SU-DHL-6 (cell line): ENCODE results near the gene TXNL4B.

ENCODE experiments used
- H2AFZ ChIP-seq: fragments of 200-600 bp; sonication (generic); 2 replicates; pipeline ENCODE4 v1.6.1; 2014; ENCODE audit warnings: low read depth, mild to moderate bottlenecking, moderate library complexity, mixed read lengths, antibody characterized with exemption, low read length; ENCODE audit not compliant: severe bottlenecking
- H3F3A ChIP-seq: fragments of 200-600 bp; shearing (Covaris generic); 2 replicates; pipeline ENCODE4 v1.6.0; 2016; ENCODE audit warnings: antibody characterized with exemption, mild to moderate bottlenecking; ENCODE audit not compliant: insufficient read depth
- H3K27ac ChIP-seq: fragments of 200-600 bp; sonication (generic); 2 replicates; pipeline ENCODE4 v1.5.1; 2016; ENCODE audit warnings: low read depth, mild to moderate bottlenecking, low read length, moderate library complexity, mixed read lengths
- H3K27me3 ChIP-seq: fragments of 200-600 bp; sonication (generic), shearing (Covaris generic); 2 replicates; pipeline ENCODE4 v1.6.0; 2014; ENCODE audit warnings: mild to moderate bottlenecking, low read length
- H3K36me3 ChIP-seq: fragments of 200-600 bp; sonication (generic); 2 replicates; pipeline ENCODE4 v1.6.1; 2014; ENCODE audit warnings: mild to moderate bottlenecking, low read length, mixed read lengths
- H3K4me2 ChIP-seq: fragments of 300-600, 200-600 bp; shearing (Covaris generic), sonication (generic); 2 replicates; pipeline ENCODE4 v1.6.0; 2014; ENCODE audit warnings: low read length, low read depth, mild to moderate bottlenecking; ENCODE audit not compliant: poor library complexity, severe bottlenecking
- H3K4me3 ChIP-seq: fragments of 200-600 bp; sonication (generic); 2 replicates; pipeline ENCODE4 v1.5.1; 2014; ENCODE audit warnings: antibody characterized with exemption, low read length, mild to moderate bottlenecking, mixed read lengths; ENCODE audit not compliant: insufficient read depth, poor library complexity, severe bottlenecking
- H3K79me2 ChIP-seq: fragments of 200-600 bp; sonication (generic); 2 replicates; pipeline ENCODE4 v1.6.1; 2014; ENCODE audit warnings: mild to moderate bottlenecking, low read length, moderate library complexity; ENCODE audit not compliant: insufficient read depth
- H3K9ac ChIP-seq: fragments of 200-600 bp; sonication (generic); 2 replicates; pipeline ENCODE4 v1.7.0; 2014; ENCODE audit warnings: mild to moderate bottlenecking, low read length
- H3K9me2 ChIP-seq: fragments of 200-600 bp; sonication (generic); replicated peaks from 2 replicates; pipeline ENCODE4 v1.6.1; 2014; ENCODE audit warnings: low read length; ENCODE audit not compliant: insufficient read depth
- H3K9me3 ChIP-seq: fragments of 200-600 bp; sonication (generic); 2 replicates; pipeline ENCODE4 v1.6.1; 2014; ENCODE audit warnings: low read length, mixed read lengths; ENCODE audit not compliant: insufficient read depth
- H4K20me1 ChIP-seq: fragments of 200-600 bp; sonication (generic); 2 replicates; pipeline ENCODE4 v1.6.1; 2014; ENCODE audit warnings: low read depth, mild to moderate bottlenecking, antibody characterized with exemption, low read length, moderate library complexity, mixed read lengths
- CTCF ChIP-seq: fragments of 200-600 bp; sonication (generic); IDR thresholded peaks from one replicate; pipeline ENCODE4 v1.5.1; 2017; ENCODE audit warnings: antibody characterized with exemption, mild to moderate bottlenecking, low read length, moderate library complexity; ENCODE audit not compliant: insufficient read depth, poor library complexity, severe bottlenecking
- EZH2phosphoT487 ChIP-seq: fragments of 200-600 bp; sonication (generic), shearing (Covaris generic); conservative IDR thresholded peaks from 2 replicates; pipeline ENCODE4 v1.6.1; 2018; ENCODE audit warnings: mild to moderate bottlenecking, antibody characterized with exemption, low read length, moderate library complexity, mixed read lengths

Gene TXNL4B

GRCh38 chr16:72092832-72093447 is 480 bp downstream of the TXNL4B start:
- Histone ChIP-seq H3K27ac (0 out of 2 replicates have a peak overlapping the region, but pooled peaks have one; percentile 19), H3K27me3 (no peaks in the 10 kb centered on the region), H2AFZ (peak overlapping the region; percentile 80), H3K4me2 (peak overlapping the region; percentile 93), H3K9me2 (no peaks in the 10 kb centered on the region), H3K4me3 (peak overlapping the region; percentile 80), H3K9me3 (no peaks in the 10 kb centered on the region), H3K9ac (peak overlapping the region; percentile 71), H3K79me2 (peaks cover 45% of the 10 kb centered on the region), H3K36me3 (peaks cover 4% of the 10 kb centered on the region; the same call in 1 of the 2 replicates), H3F3A (no peaks in the 10 kb centered on the region), H4K20me1 (no peaks in the 10 kb centered on the region)
- no peak for TF ChIP-seq EZH2phosphoT487
- no peak for TF ChIP-seq CTCF

GRCh38 chr16:72091217-72091616 is 2.2 kb downstream of the TXNL4B start:
- Histone ChIP-seq H3K27me3 (no peaks in the 10 kb centered on the region), H2AFZ (no peak overlapping the region), H3K36me3 (peaks cover 6% of the 10 kb centered on the region; the same call in 1 of the 2 replicates), H3K9me2 (no peaks in the 10 kb centered on the region), H3K9ac (no peak overlapping the region), H3K4me3 (no peak overlapping the region), H3F3A (no peaks in the 10 kb centered on the region), H3K4me2 (peak overlapping the region; percentile 93), H3K9me3 (no peaks in the 10 kb centered on the region), H4K20me1 (no peaks in the 10 kb centered on the region), H3K27ac (no peak overlapping the region), H3K79me2 (peaks cover 45% of the 10 kb centered on the region)
- no peak for TF ChIP-seq EZH2phosphoT487

GRCh38 chr16:72085002-72085401 is 8.4 kb downstream of the TXNL4B start:
- H3K9me2 ChIP-seq, result no peaks in the 10 kb centered on the region
- H3K4me2 ChIP-seq, result no peak overlapping the region
- 0 out of 2 replicates have a peak, but pooled peaks cover 6% of the 10 kb centered on the region for H3K9me3 ChIP-seq
- no peak overlapping the region for H2AFZ ChIP-seq
- H3K27ac ChIP-seq, result no peak overlapping the region
- H4K20me1 ChIP-seq, result no peaks in the 10 kb centered on the region
- H3K27me3 ChIP-seq, result no peaks in the 10 kb centered on the region
- H3K9ac ChIP-seq, result no peak overlapping the region
- H3F3A ChIP-seq, result no peaks in the 10 kb centered on the region
- H3K36me3 ChIP-seq, result peaks cover 18% of the 10 kb centered on the region; the same call in 1 of the 2 replicates
- no peaks in the 10 kb centered on the region for H3K79me2 ChIP-seq
- TF ChIP-seq CTCF (no peak), EZH2phosphoT487 (no peak)
- no peak overlapping the region for H3K4me3 ChIP-seq

GRCh38 chr16:72084445-72084844 is 9.0 kb downstream of the TXNL4B start:
- no peaks in the 10 kb centered on the region for H3K9me2 ChIP-seq
- no peak overlapping the region for H3K4me3 ChIP-seq
- H2AFZ ChIP-seq, result no peak overlapping the region
- H4K20me1 ChIP-seq, result no peaks in the 10 kb centered on the region
- no peaks in the 10 kb centered on the region for H3F3A ChIP-seq
- H3K27ac ChIP-seq, result no peak overlapping the region
- no peaks in the 10 kb centered on the region for H3K79me2 ChIP-seq
- TF ChIP-seq EZH2phosphoT487, result no peak
- TF ChIP-seq CTCF, result no peak
- no peak overlapping the region for H3K4me2 ChIP-seq
- H3K36me3 ChIP-seq, result peaks cover 18% of the 10 kb centered on the region; the same call in 1 of the 2 replicates
- H3K9ac ChIP-seq, result no peak overlapping the region
- no peaks in the 10 kb centered on the region for H3K27me3 ChIP-seq
- H3K9me3 ChIP-seq, result 0 out of 2 replicates have a peak, but pooled peaks cover 6% of the 10 kb centered on the region
